NCI-H1417 (cell line): ENCODE measurements around the gene ZNF556.

Source experiments
- DNase-seq, 3 experiments: peaks; one replicate each; lab custom pipeline; 2025; lab: John Stamatoyannopoulos, UW

ZNF556 gene

GRCh38 chr19:2867025-2867991 is at the start of gene ZNF556:
Gene ZNF556 (plus strand): TSS chr19:2867335. CDS start chr19:2867422, 87 bp downstream.
- peak in 1 of 3 experiments; percentile 21 for DNase-seq

GRCh38 chr19:2819540-2820111 is 47.5 kb upstream of the ZNF556 start, which contains the start of gene ZNF554:
Gene ZNF554 (plus strand): TSS chr19:2819868. CDS start chr19:2820072, 204 bp downstream.
- peak; percentile 96 to 99 (median 98) for DNase-seq

- DNase-seq, result peak in 2 of 3 experiments; percentile 60 to 78
Observed at GRCh38 chr19:2820112-2820702, 46.9 kb upstream of the ZNF556 start.

GRCh38 chr19:2822846-2823245 is 44.3 kb upstream of the ZNF556 start:
- DNase-seq, result no peak

GRCh38 chr19:2823646-2824045 is 43.5 kb upstream of the ZNF556 start:
- no peak for DNase-seq

GRCh38 chr19:2824129-2824528 is 43.0 kb upstream of the ZNF556 start:
- no peak for DNase-seq

- no peak for DNase-seq
Observed at GRCh38 chr19:2827022-2827421, 40.1 kb upstream of the ZNF556 start.

GRCh38 chr19:2827840-2828489 is 39.2 kb upstream of the ZNF556 start:
- DNase-seq, result no peak

GRCh38 chr19:2834294-2834871 is 32.8 kb upstream of the ZNF556 start:
- DNase-seq, result no peak

- no peak for DNase-seq
Observed at GRCh38 chr19:2837430-2837829, 29.7 kb upstream of the ZNF556 start.

GRCh38 chr19:2840794-2841791 is 26.0 kb upstream of the ZNF556 start, which contains the start of gene ZNF555:
Gene ZNF555 (plus strand): TSS chr19:2841475. CDS start chr19:2841573, 98 bp downstream.
- DNase-seq, result peak; percentile 80 to 99 (median 93)

- no peak for DNase-seq
Observed at GRCh38 chr19:2841855-2842574, 25.1 kb upstream of the ZNF556 start.

- no peak for DNase-seq
Observed at GRCh38 chr19:2845107-2845506, 22.0 kb upstream of the ZNF556 start.

GRCh38 chr19:2846180-2846894 is 20.8 kb upstream of the ZNF556 start:
- no peak for DNase-seq

GRCh38 chr19:2847507-2847906 is 19.6 kb upstream of the ZNF556 start:
- no peak for DNase-seq

GRCh38 chr19:2848616-2849015 is 18.5 kb upstream of the ZNF556 start:
- DNase-seq, result no peak

GRCh38 chr19:2850256-2850925 is 16.7 kb upstream of the ZNF556 start:
- DNase-seq, result no peak

GRCh38 chr19:2852598-2852997 is 14.5 kb upstream of the ZNF556 start:
- no peak for DNase-seq
